IMR-90 (cell line): ENCODE results near the gene NKX6-2. TPM values are rescaled to one million over a fixed set of nuclear protein-coding genes. Genes with fewer than 3 reads are reported as not detected.
"Not testable (repeated sequence)": the region's sequence is repeated elsewhere in the genome, so short reads cannot be mapped to it uniquely, and the experiment has no call there.

ENCODE experiments used
- ATAC-seq: fragments of 200-7000 bp; cut with Tn5 transposase; 2 replicates; pipeline ENCODE4 v1.9.1; 2020; ENCODE audit warnings: low read depth, mild to moderate bottlenecking, moderate library complexity
- BruUV-seq: library from RNA; stranded (reverse); fragments of 400-500 nt; replicated peaks from 2 replicates; lab custom pipeline; 2021; lab: Mats Ljungman, UMichigan
- CTCF ChIA-PET: fragments of 300-600 bp; formaldehyde crosslinking; extraction: SDS; loops from one replicate; lab custom pipeline; 2021; ENCODE audit warnings: antibody characterized with exemption; lab: Yijun Ruan, JAX
- POLR2A ChIA-PET: fragments of 300-600 bp; sonication (Branson Sonifier 250); formaldehyde crosslinking; loops from one replicate; lab custom pipeline; 2022; ENCODE audit warnings: antibody characterized with exemption; ENCODE audit not compliant: unreplicated experiment; lab: Charles Lee
- DNase-seq: peaks from one replicate; pipeline ENCODE4 v3.0.0; 2013
- H2AFZ ChIP-seq: replicated peaks from 2 replicates; pipeline ENCODE3; 2013; ENCODE audit warnings: low read length, mild to moderate bottlenecking; ENCODE audit not compliant: poor library complexity
- H2AK5ac ChIP-seq: 2 replicates; pipeline ENCODE4 v1.6.1; 2013; ENCODE audit warnings: low read depth, low read length, inconsistent platforms
- H2AK9ac ChIP-seq: replicated peaks from 2 replicates; pipeline ENCODE3; 2013; ENCODE audit warnings: mild to moderate bottlenecking, low read depth, low read length, moderate library complexity; ENCODE audit not compliant: poor library complexity
- H2BK120ac ChIP-seq: 2 replicates; pipeline ENCODE4 v1.6.1; 2013; ENCODE audit warnings: low read depth, low read length, inconsistent platforms
- H2BK15ac ChIP-seq: 3 replicates; pipeline ENCODE4 v1.6.1; 2013; ENCODE audit warnings: low read depth, low read length, inconsistent platforms
- H2BK20ac ChIP-seq: 2 replicates; pipeline ENCODE4 v1.6.1; 2013; ENCODE audit warnings: low read depth, mild to moderate bottlenecking, inconsistent platforms, low read length, moderate library complexity
- H2BK5ac ChIP-seq: 2 replicates; pipeline ENCODE4 v1.6.1; 2013; ENCODE audit warnings: mild to moderate bottlenecking, low read depth, low read length, inconsistent platforms; ENCODE audit not compliant: poor library complexity, severe bottlenecking
- H3K14ac ChIP-seq: replicated peaks from 2 replicates; pipeline ENCODE4 v1.6.1; 2013; ENCODE audit warnings: low read depth, low read length, inconsistent platforms
- H3K18ac ChIP-seq: 2 replicates; pipeline ENCODE4 v1.6.1; 2013; ENCODE audit warnings: low read depth, low read length, control low read depth
- H3K23ac ChIP-seq: 2 replicates; pipeline ENCODE4 v1.6.1; 2013; ENCODE audit warnings: low read depth, low read length, inconsistent platforms
- H3K27ac ChIP-seq: 2 replicates; pipeline ENCODE4 v1.5.1; 2013; ENCODE audit warnings: mild to moderate bottlenecking, control low read depth, low read length; ENCODE audit not compliant: insufficient read depth
- H3K27me3 ChIP-seq: 2 replicates; pipeline ENCODE4 v1.6.1; 2013; ENCODE audit warnings: low read length; ENCODE audit not compliant: control insufficient read depth, insufficient read depth
- H3K36me3 ChIP-seq: 2 replicates; pipeline ENCODE4 v1.6.1; 2013; ENCODE audit warnings: low read length, mixed read lengths; ENCODE audit not compliant: control insufficient read depth, insufficient read depth
- H3K4ac ChIP-seq: 2 replicates; pipeline ENCODE4 v1.6.1; 2013; ENCODE audit warnings: low read depth, low read length, inconsistent platforms
- H3K4me1 ChIP-seq: 2 replicates; pipeline ENCODE4 v1.6.1; 2013; ENCODE audit warnings: low read length, mixed read lengths; ENCODE audit not compliant: control insufficient read depth, insufficient read depth
- H3K4me2 ChIP-seq: 2 replicates; pipeline ENCODE4 v1.6.1; 2013; ENCODE audit warnings: low read depth, mild to moderate bottlenecking, control low read depth, low read length, moderate library complexity
- H3K4me3 ChIP-seq: 2 replicates; pipeline ENCODE4 v1.5.1; 2013; ENCODE audit warnings: low read depth, mild to moderate bottlenecking, control low read depth, low read length, moderate library complexity; ENCODE audit not compliant: insufficient read depth
- H3K56ac ChIP-seq: 2 replicates; pipeline ENCODE4 v1.6.1; 2013; ENCODE audit warnings: low read length, inconsistent platforms; ENCODE audit not compliant: insufficient read depth; ENCODE audit errors: extremely low read depth
- H3K79me1 ChIP-seq, 2 experiments: 2 replicates each; pipeline ENCODE4 v1.6.1; 2013; ENCODE audit warnings: low read length in 2 of 2, inconsistent platforms in 1 of 2, low read depth in 1 of 2
- H3K9ac ChIP-seq: 2 replicates; pipeline ENCODE4 v1.6.1; 2013; ENCODE audit warnings: low read depth, low read length, control low read depth
- H3K9me1 ChIP-seq: 2 replicates; pipeline ENCODE4 v1.6.1; 2013; ENCODE audit warnings: low read length, inconsistent platforms; ENCODE audit not compliant: insufficient read depth
- H3K9me3 ChIP-seq: 2 replicates; pipeline ENCODE4 v1.6.1; 2013; ENCODE audit warnings: low read length; ENCODE audit not compliant: control insufficient read depth, insufficient read depth
- H4K20me1 ChIP-seq: 2 replicates; pipeline ENCODE4 v1.6.1; 2013; ENCODE audit warnings: low read length, inconsistent platforms; ENCODE audit not compliant: insufficient read depth
- H4K5ac ChIP-seq: 2 replicates; pipeline ENCODE4 v1.6.1; 2013; ENCODE audit warnings: mild to moderate bottlenecking, low read depth, low read length, control low read depth
- H4K8ac ChIP-seq, 2 experiments: 2 replicates each; pipeline ENCODE4 v1.6.1; 2013; ENCODE audit warnings: low read depth in 2 of 2, low read length in 2 of 2, control low read depth in 1 of 2, inconsistent platforms in 1 of 2
- H4K91ac ChIP-seq: 2 replicates; pipeline ENCODE4 v1.6.1; 2013; ENCODE audit warnings: low read depth, low read length, inconsistent platforms; ENCODE audit not compliant: insufficient read depth
- BHLHE40 ChIP-seq: fragments of 150-350 bp; IDR thresholded peaks from 2 replicates; pipeline ENCODE4 v1.6.1; 2016; ENCODE audit warnings: mild to moderate bottlenecking, low read depth, low read length
- MAZ ChIP-seq: IDR thresholded peaks from 2 replicates; pipeline ENCODE4 v1.6.1; 2012; ENCODE audit warnings: low read depth, mild to moderate bottlenecking, low read length, improper control_type of control experiment, moderate library complexity, borderline replicate concordance
- POLR2A ChIP-seq: IDR thresholded peaks from 2 replicates; pipeline ENCODE4 v1.6.1; 2012; ENCODE audit warnings: mild to moderate bottlenecking, low read depth, low read length
- WGBS, 2 experiments: methylation state at CpG; one replicate each; pipeline versions ENCODE4 v1.1.5 to v1.1.7; 2013; ENCODE audit warnings: missing lambda C conversion rate in 2 of 2; ENCODE audit not compliant: insufficient read length in 1 of 2; ENCODE audit errors: extremely low coverage in 2 of 2; 5-methylcytosine and 5-hydroxymethylcytosine counted together
- dilution Hi-C: fragments of 300-500 bp; cut with HindIII; formaldehyde crosslinking; loops from one replicate; pipeline ENCODE4 v1.14.3; 2018; ENCODE audit warnings: low sequenced_read_pairs; ENCODE audit not compliant: unreplicated experiment
- in situ Hi-C: fragments of 300-500 bp; cut with MboI; formaldehyde crosslinking; loops from 3 replicates; pipeline ENCODE4 v1.14.3; 2019; ENCODE audit warnings: low sequenced_read_pairs, inconsistent platforms, mixed read lengths
- intact Hi-C: fragments of 100-400 bp; cut with micrococcal nuclease; formaldehyde crosslinking; loops from 2 replicates; pipeline ENCODE4 v1.10.0; 2022
- polyA plus RNA-seq, 3 experiments: library from polyadenylated mRNA; depleted of rRNA; stranded (reverse); fragments of >200 nt; gene quantifications; 2 replicates each; pipeline ENCODE4 v1.2.3, GENCODE V29; 2012; ENCODE audit warnings: low replicate concordance in 1 of 3
- total RNA-seq: library from RNA; depleted of rRNA; stranded (reverse); fragments of >200 nt; gene quantifications from 2 replicates; pipeline ENCODE4 v1.2.3, GENCODE V29; 2012

Gene NKX6-2
- total and polyA plus RNA-seq, 2 of the 4 experiments (the other 2 are of a cell fraction) = not detected

- H3K9me3 ChIP-seq = peaks cover 5% of the 10 kb centered on the region
- no peak overlapping the region for H3K4ac ChIP-seq
- H4K20me1 ChIP-seq = no peaks in the 10 kb centered on the region
- no TSS peak for BruUV-seq
- H3K9me1 ChIP-seq = no peaks in the 10 kb centered on the region
- H3K4me1 ChIP-seq = no peaks in the 10 kb centered on the region
- in situ Hi-C loops (no loop called here), intact Hi-C loops (no loop called here), dilution Hi-C loops (no loop called here)
- ChIA-PET CTCF (no interaction called here), POLR2A (interaction anchor here (0.6 to 0.7 kb wide), 2 partner anchors 23 to 172 kb away, joined by 5 to 8 read pairs; no protein-coding TSS in a partner anchor)
- no peak overlapping the region for H3K23ac ChIP-seq
- no peak for TF ChIP-seq BHLHE40
- no peak for TF ChIP-seq POLR2A
- no peak for TF ChIP-seq MAZ
- H2BK20ac ChIP-seq = no peak overlapping the region
- H3K18ac ChIP-seq = no peak overlapping the region
- no peak overlapping the region for H3K9ac ChIP-seq
- H3K36me3 ChIP-seq = no peaks in the 10 kb centered on the region
- no peaks in the 10 kb centered on the region for H3K79me1 ChIP-seq
- ATAC-seq = no peak
- no peak overlapping the region for H2AFZ ChIP-seq
- H2BK15ac ChIP-seq = no peak overlapping the region
- H4K5ac ChIP-seq = no peak overlapping the region
- 84% methylated on average over 8 of the region's 21 CpGs; no CpG with 5 or more reads in 1 of the 2 experiments for WGBS, 2 experiments
- no peak overlapping the region for H3K27ac ChIP-seq
- no peak overlapping the region for H2BK5ac ChIP-seq
- no peak overlapping the region for H2AK5ac ChIP-seq
- no peak overlapping the region for H4K91ac ChIP-seq
- no peak overlapping the region for H4K8ac ChIP-seq
- no peak overlapping the region for H3K56ac ChIP-seq
- no peak overlapping the region for H2BK120ac ChIP-seq
- no peak overlapping the region for H3K4me3 ChIP-seq
- H3K14ac ChIP-seq = no peak overlapping the region
- DNase-seq = no peak
- H2AK9ac ChIP-seq = no peak overlapping the region
- no peak overlapping the region for H3K4me2 ChIP-seq
- peaks cover 16% of the 10 kb centered on the region; the same call in 1 of the 2 replicates for H3K27me3 ChIP-seq
Observed at GRCh38 chr10:132798403-132798802, 12.5 kb upstream of the NKX6-2 start.

DNA sequence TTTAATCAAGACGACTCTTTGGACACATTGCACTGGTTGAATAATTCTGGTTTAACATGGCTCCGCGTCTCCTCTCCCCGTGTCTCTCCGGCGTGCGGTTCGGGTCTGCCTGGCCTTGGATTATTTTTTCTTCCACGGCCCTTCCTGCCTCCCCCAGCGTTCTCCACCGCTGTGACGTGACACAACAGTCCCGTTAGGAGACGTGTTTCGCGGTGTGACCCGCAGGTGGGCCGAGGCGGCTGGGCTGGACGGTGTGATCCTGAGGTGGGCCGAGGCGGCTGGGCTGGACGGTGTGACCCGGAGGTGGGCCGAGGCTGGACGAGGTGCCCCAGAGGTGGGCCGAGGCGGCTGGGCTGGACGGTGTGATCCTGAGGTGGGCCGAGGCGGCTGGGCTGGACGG lies 12.0 kb upstream of the NKX6-2 start:
- H3K9me1 ChIP-seq, H4K91ac ChIP-seq, H3K9ac ChIP-seq, H4K5ac ChIP-seq, H2BK15ac ChIP-seq, H3K56ac ChIP-seq, H3K14ac ChIP-seq, H2BK20ac ChIP-seq, H2AFZ ChIP-seq, DNase-seq, H3K9me3 ChIP-seq, H3K4me3 ChIP-seq, H2BK5ac ChIP-seq, H3K36me3 ChIP-seq, dilution Hi-C loops, H2AK5ac ChIP-seq, ATAC-seq, H2AK9ac ChIP-seq, H3K27ac ChIP-seq, H3K18ac ChIP-seq, H3K4me1 ChIP-seq, H4K8ac ChIP-seq, H3K4ac ChIP-seq, H3K79me1 ChIP-seq, CTCF ChIA-PET, H2BK120ac ChIP-seq, intact Hi-C loops, H3K4me2 ChIP-seq, H4K20me1 ChIP-seq, BruUV-seq, H3K23ac ChIP-seq, in situ Hi-C loops: not testable (repeated sequence)
- POLR2A ChIA-PET = interaction anchor here (0.6 to 0.7 kb wide), 2 partner anchors 22 to 172 kb away, joined by 5 to 8 read pairs; no protein-coding TSS in a partner anchor
- peaks cover 20% of the 10 kb centered on the region; the same call in 1 of the 2 replicates for H3K27me3 ChIP-seq
- 89% methylated on average over 13 of the region's 32 CpGs; no CpG with 5 or more reads in 1 of the 2 experiments for WGBS, 2 experiments
